Endothelial cell of umbilical vein (primary cell): ENCODE results near the gene PTPRT. TPM values are rescaled to one million over a fixed set of nuclear protein-coding genes. Genes with fewer than 3 reads are reported as not detected.

Experiments
- BruUV-seq: library from RNA; stranded (reverse); fragments of 400-500 nt; replicated peaks from 2 replicates; lab custom pipeline; 2021; lab: Mats Ljungman, UMichigan
- CTCF ChIA-PET: fragments of 300-600, 350-600 bp; sonication (Branson Sonifier 250); formaldehyde crosslinking; loops from one replicate; lab custom pipeline; 2021; ENCODE audit warnings: antibody characterized with exemption, inconsistent platforms; lab: Charles Lee
- POLR2A ChIA-PET: fragments of 300-600, 350-600 bp; sonication (Branson Sonifier 250); formaldehyde crosslinking; loops from one replicate; lab custom pipeline; 2021; ENCODE audit warnings: antibody characterized with exemption, inconsistent platforms; lab: Charles Lee
- DNase-seq: peaks from one replicate; pipeline ENCODE4 v3.0.0-alpha.2; 2011; ENCODE audit warnings: low read depth, low spot score
- FAIRE-seq: peaks from 2 replicates; lab custom pipeline; 2011; peaks lifted over from hg19 to GRCh38; lab: Jason Lieb, UNC
- H2AFZ ChIP-seq: 2 replicates; pipeline ENCODE4 v1.6.0; 2012; ENCODE audit warnings: low read depth, low read length, control low read depth, inconsistent platforms
- H3K27ac ChIP-seq: 2 replicates; pipeline ENCODE4 v1.5.1; 2011; ENCODE audit warnings: low read depth, mild to moderate bottlenecking, control low read depth, low read length, moderate library complexity; ENCODE audit not compliant: insufficient read depth
- H3K27me3 ChIP-seq, 2 experiments: 2 replicates each; pipeline versions ENCODE4 v1.6.0 to v1.6.1; 2011; ENCODE audit warnings: low read length in 2 of 2, mixed read lengths in 1 of 2; ENCODE audit not compliant: control insufficient read depth in 2 of 2, insufficient read depth in 2 of 2
- H3K36me3 ChIP-seq, 2 experiments: 2 replicates in 1 of 2; 3 replicates in 1 of 2; pipeline ENCODE4 v1.5.1; 2011; ENCODE audit warnings: low read length in 2 of 2, mild to moderate bottlenecking in 1 of 2, moderate library complexity in 1 of 2; ENCODE audit not compliant: control insufficient read depth in 2 of 2, insufficient read depth in 2 of 2; ENCODE audit errors: extremely low read depth in 1 of 2
- H3K4me1 ChIP-seq: 3 replicates; pipeline ENCODE4 v1.5.1; 2011; ENCODE audit warnings: mild to moderate bottlenecking, low read length; ENCODE audit not compliant: control insufficient read depth, insufficient read depth; ENCODE audit errors: extremely low read depth
- H3K4me2 ChIP-seq: 2 replicates; pipeline ENCODE4 v1.6.1; 2011; ENCODE audit warnings: low read length, control low read depth, mixed read lengths; ENCODE audit not compliant: insufficient read depth
- H3K4me3 ChIP-seq, 3 experiments: fragments of 200-600 bp in 1 of 3; sonication (generic), shearing (Covaris generic) in 1 of 3; replicated peaks in 1 of 3; 2 replicates each; pipeline ENCODE4 v1.5.1; 2011 to 2016; ENCODE audit warnings: control low read depth in 3 of 3, low read length in 3 of 3, mild to moderate bottlenecking in 2 of 3, inconsistent platforms in 1 of 3, low read depth in 1 of 3, moderate library complexity in 1 of 3; ENCODE audit not compliant: insufficient read depth in 1 of 3
- H3K79me2 ChIP-seq: 2 replicates; pipeline ENCODE4 v1.6.0; 2012; ENCODE audit warnings: low read length, inconsistent platforms; ENCODE audit not compliant: control insufficient read depth, insufficient read depth
- H3K9ac ChIP-seq: replicated peaks from 2 replicates; pipeline ENCODE3; 2011; ENCODE audit warnings: low read length, control low read depth; ENCODE audit not compliant: insufficient read depth; ENCODE audit errors: extremely low read depth
- H3K9me1 ChIP-seq: replicated peaks from 3 replicates; pipeline ENCODE4 v1.6.0; 2011; ENCODE audit warnings: mild to moderate bottlenecking, low read length; ENCODE audit not compliant: control insufficient read depth, insufficient read depth; ENCODE audit errors: extremely low read depth
- H3K9me3 ChIP-seq: replicated peaks from 2 replicates; pipeline ENCODE4 v1.5.1; 2012; ENCODE audit warnings: low read length, inconsistent platforms; ENCODE audit not compliant: control insufficient read depth, insufficient read depth
- H4K20me1 ChIP-seq: replicated peaks from 2 replicates; pipeline ENCODE3; 2011; ENCODE audit warnings: mild to moderate bottlenecking, low read length; ENCODE audit not compliant: control insufficient read depth, insufficient read depth; ENCODE audit errors: extremely low read depth
- CTCF ChIP-seq, 2 donors: IDR thresholded peaks; 1 replicate in 1 of 2; 2 replicates in 1 of 2; pipeline ENCODE4 v1.5.1; 2011; ENCODE audit warnings: low read length in 2 of 2, mild to moderate bottlenecking in 2 of 2, moderate library complexity in 2 of 2, control low read depth in 1 of 2, inconsistent platforms in 1 of 2, low read depth in 1 of 2; ENCODE audit not compliant: insufficient read depth in 1 of 2; ENCODE audit errors: extremely low read depth in 1 of 2
- EZH2 ChIP-seq: IDR thresholded peaks from 2 replicates; pipeline ENCODE4 v1.6.1; 2012; ENCODE audit warnings: borderline replicate concordance, low read depth, mild to moderate bottlenecking, moderate library complexity, low read length, inconsistent platforms; ENCODE audit not compliant: severe bottlenecking
- FOS ChIP-seq: IDR thresholded peaks from 2 replicates; pipeline ENCODE4 v1.6.1; 2011; ENCODE audit warnings: mild to moderate bottlenecking, low read length, moderate library complexity, borderline replicate concordance; ENCODE audit not compliant: insufficient read depth
- GATA2 ChIP-seq: IDR thresholded peaks from 2 replicates; pipeline ENCODE4 v1.7.0; 2011; ENCODE audit warnings: low read depth, mild to moderate bottlenecking, moderate library complexity, mixed read lengths, low read length; ENCODE audit not compliant: insufficient read length, insufficient read depth
- JUN ChIP-seq: IDR thresholded peaks from 2 replicates; pipeline ENCODE4 v1.6.1; 2011; ENCODE audit warnings: borderline replicate concordance, low read depth; ENCODE audit not compliant: insufficient read length, insufficient read depth
- MAX ChIP-seq: IDR thresholded peaks from 2 replicates; pipeline ENCODE4 v1.6.1; 2011; ENCODE audit not compliant: insufficient read depth, insufficient read length
- MYC ChIP-seq: IDR thresholded peaks from one replicate; pipeline ENCODE4 v1.6.1; 2011; ENCODE audit warnings: mild to moderate bottlenecking, low read depth, low read length
- POLR2A ChIP-seq: IDR thresholded peaks from 2 replicates; pipeline ENCODE4 v1.6.1; 2012; ENCODE audit warnings: low read depth, mild to moderate bottlenecking, control low read depth, low read length
- POLR2AphosphoS5 ChIP-seq: IDR thresholded peaks from 2 replicates; pipeline ENCODE4 v1.6.1; 2012; ENCODE audit warnings: low read depth, mild to moderate bottlenecking, control low read depth, low read length, moderate library complexity; ENCODE audit not compliant: insufficient read depth
- dilution Hi-C: fragments of 300-500 bp; cut with MboI; formaldehyde crosslinking; loops from one replicate; pipeline ENCODE4 v1.15.0; 2019; ENCODE audit warnings: low sequenced_read_pairs; ENCODE audit not compliant: extremely low pct_ligation_motif_present
- intact Hi-C: fragments of 100-400 bp; cut with micrococcal nuclease; formaldehyde crosslinking; loops from one replicate; pipeline ENCODE4 v1.10.0; 2022
- polyA plus RNA-seq, 4 experiments: library from polyadenylated mRNA; depleted of rRNA in 3 of 4; stranded (reverse) in 3 of 4; unstranded in 1 of 4; fragments of >200 nt; gene quantifications; 2 replicates each; pipeline versions ENCODE4 v1.2.1 to v1.2.3, GENCODE V29; 2011 to 2012; ENCODE audit warnings: missing spikeins in 1 of 4
- total RNA-seq: library from RNA; stranded (reverse); gene quantifications from 2 replicates; pipeline ENCODE4 v1.2.3, GENCODE V29; 2021

Gene PTPRT
- total and polyA plus RNA-seq, 2 donors (not counting 3 experiments of a cell fraction or from before 2014, with no cell fraction given) = not detected

- Histone ChIP-seq H2AFZ (no peak overlapping the region), H3K9ac (no peak overlapping the region), H3K9me1 (no peaks in the 10 kb centered on the region), H3K4me1 (no peaks in the 10 kb centered on the region), H3K79me2 (no peaks in the 10 kb centered on the region), H3K9me3 (peaks cover 8% of the 10 kb centered on the region), H4K20me1 (no peaks in the 10 kb centered on the region), H3K27ac (no peak overlapping the region), H3K4me3 (no peak overlapping the region), H3K36me3 (no peaks in the 10 kb centered on the region), H3K27me3 (no peaks in the 10 kb centered on the region), H3K4me2 (no peak overlapping the region)
- no TSS peak for BruUV-seq
- TF ChIP-seq CTCF (IDR thresholded peaks at IDR 0.05; ENCODE audit: extremely low read depth in 1 of 2, insufficient read depth in 1 of 2, low read depth in 1 of 2, low read length in 2 of 2) = no peak
- TF ChIP-seq EZH2 = no peak
- TF ChIP-seq FOS = no peak
- TF ChIP-seq MYC = no peak
- no peak for TF ChIP-seq MAX
- no peak for TF ChIP-seq GATA2
- TF ChIP-seq JUN = no peak
- TF ChIP-seq POLR2AphosphoS5 = no peak
- TF ChIP-seq POLR2A = no peak
- POLR2A ChIA-PET = no interaction called here
- dilution Hi-C loops (no loop called here), intact Hi-C loops (no loop called here)
- no peak for FAIRE-seq
- CTCF ChIA-PET = no interaction called here
- DNase-seq = no peak
Measured at GRCh38 chr20:42656130-42656529, 533.6 kb downstream of the PTPRT start.
